ENCODE measurements around the gene LRP1.

LRP1 gene

DNA sequence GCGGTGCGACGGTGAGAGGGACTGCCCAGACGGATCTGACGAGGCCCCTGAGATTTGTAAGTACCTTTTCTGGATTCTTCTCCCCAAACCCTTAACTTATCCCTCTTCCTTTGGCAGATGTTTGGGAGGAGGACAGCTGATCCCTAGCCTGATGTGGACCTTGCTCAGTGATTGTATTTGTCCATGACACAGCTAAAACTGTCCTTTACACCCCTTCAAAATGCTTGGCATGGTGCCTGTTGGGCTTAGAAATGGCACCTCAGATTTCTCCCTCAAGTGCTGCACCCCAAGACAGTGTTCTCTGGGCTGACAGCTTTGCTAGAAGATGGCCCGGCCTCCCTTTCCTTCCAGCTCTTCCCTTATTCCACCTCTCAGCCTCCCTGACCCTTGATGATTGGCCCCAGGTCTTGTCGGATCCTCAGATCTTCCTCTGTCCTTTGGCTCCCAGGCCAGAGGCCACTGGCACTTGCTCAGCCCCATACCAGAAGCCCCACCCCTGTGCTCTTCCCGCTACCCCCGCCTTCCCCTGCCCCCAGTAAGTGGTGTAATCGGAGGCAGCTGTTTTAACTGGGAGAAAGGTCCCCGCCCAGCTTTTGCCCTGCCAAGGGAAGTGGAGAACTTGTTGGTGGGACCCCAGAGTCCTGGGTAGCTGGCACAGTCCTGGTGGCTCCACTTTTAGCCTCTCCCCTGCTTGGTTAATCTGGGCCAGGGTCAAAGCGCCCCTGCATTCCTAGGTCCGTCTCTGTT lies 10.4 kb downstream of the LRP1 start:
- DNase-seq: no peak

DNA sequence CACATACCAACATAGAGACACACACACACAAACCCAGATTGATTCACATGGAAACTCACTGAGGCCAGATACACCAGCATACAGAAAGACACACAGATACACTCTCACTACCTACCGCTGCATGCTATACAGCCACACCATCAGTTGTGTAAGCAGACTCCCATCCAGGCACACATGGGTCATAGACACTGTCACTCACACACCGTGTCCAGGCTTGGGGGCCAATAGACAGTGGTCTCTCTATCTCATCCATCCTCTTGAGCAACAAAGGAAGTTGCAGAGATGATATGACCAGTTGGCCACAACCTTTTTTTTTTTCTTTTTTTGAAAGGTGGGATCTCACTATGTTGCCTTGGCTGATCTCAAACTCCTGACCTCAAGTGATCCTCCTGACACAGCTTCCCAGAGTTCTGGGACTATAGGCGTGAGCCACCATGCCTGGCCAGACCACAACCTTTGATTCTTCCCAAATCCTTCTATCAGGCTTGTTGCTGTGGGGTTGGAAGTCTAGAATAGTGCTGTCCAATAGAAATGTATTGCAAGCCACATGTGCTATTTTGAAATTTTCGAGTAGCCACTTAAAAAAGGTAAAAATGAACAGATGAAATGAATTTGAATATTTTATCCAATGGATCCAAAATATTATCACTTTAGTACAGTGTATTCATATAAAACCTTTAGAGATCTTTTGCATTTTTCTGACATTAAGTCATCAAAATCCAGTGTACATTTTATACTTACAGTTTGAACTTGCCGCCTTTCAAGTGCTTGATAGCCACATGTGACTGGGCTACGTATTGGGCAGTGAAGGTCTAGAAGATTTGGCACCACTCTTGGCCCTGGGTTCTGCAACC lies 11.7 kb downstream of the LRP1 start:
- no peak for DNase-seq

DNA sequence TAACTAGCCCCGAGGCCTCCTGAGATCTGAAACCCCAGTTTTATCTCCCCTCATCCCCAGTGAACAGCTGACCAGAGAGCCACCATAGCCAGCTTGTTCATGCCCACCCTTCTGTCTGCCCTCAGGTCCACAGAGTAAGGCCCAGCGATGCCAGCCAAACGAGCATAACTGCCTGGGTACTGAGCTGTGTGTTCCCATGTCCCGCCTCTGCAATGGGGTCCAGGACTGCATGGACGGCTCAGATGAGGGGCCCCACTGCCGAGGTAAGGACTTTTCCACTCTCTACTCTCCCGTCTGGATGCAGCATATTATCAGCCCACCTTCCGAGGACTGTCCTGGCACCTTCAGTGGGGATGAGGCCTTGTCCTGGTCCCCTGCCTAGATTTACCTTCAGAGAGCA lies 13.0 kb downstream of the LRP1 start:
- DNase-seq: no peak

DNA sequence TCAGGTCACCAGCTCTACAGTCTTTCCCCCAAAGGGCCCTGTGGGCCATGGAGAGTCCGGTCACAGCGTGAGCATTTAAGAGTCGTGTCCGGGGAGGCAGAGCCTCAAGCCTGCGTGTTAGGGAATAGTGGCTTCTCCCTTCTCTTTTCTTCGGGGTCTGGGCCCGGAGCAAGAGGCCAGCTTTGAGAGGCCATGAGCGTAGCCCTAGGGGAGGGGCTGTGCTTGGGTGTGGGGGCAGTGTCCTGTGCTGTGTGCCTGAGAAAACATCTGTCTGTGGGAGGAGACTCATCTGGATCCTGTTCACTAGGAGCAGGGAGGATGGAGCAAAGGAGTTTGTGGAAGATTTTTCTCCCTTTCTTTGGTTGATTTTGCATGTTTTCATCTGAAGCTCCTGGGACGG lies 13.8 kb downstream of the LRP1 start:
- DNase-seq: no peak

DNA sequence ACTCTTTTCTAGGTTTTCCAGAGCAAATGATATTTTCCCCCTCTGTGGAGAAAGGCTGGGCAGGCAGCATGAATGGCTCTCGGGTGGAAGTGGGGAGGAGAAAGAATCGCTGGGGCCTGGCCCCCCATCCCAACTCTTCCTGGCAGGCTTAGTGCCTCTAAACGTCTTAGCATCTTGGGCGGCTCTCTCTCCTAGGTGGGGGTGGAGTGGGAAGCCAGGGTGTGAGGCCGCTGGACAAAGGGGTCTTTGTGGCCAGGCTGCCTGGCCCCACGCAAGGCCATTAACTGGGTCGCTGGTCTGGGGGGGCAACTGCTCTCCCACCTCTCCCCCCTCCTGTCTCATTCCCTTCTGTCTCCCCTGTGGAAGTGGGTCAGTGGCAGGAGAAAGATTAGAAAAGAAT lies 14.4 kb downstream of the LRP1 start:
- no peak for DNase-seq

DNA sequence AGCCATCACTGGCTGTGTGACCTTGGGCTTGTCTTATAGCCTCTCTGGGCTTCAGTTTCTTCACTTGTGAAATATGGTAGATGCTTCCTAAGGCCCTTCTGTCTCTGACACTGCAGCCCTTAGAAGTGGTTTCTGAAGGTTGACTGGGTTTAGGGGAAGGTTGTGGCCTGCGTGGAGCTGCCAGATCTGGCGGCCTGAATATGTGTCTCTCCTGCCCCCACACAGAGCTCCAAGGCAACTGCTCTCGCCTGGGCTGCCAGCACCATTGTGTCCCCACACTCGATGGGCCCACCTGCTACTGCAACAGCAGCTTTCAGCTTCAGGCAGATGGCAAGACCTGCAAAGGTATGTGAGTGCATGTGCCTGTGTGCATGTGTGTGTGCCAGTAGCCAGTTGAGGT lies 15.2 kb downstream of the LRP1 start:
- no peak for DNase-seq

DNA sequence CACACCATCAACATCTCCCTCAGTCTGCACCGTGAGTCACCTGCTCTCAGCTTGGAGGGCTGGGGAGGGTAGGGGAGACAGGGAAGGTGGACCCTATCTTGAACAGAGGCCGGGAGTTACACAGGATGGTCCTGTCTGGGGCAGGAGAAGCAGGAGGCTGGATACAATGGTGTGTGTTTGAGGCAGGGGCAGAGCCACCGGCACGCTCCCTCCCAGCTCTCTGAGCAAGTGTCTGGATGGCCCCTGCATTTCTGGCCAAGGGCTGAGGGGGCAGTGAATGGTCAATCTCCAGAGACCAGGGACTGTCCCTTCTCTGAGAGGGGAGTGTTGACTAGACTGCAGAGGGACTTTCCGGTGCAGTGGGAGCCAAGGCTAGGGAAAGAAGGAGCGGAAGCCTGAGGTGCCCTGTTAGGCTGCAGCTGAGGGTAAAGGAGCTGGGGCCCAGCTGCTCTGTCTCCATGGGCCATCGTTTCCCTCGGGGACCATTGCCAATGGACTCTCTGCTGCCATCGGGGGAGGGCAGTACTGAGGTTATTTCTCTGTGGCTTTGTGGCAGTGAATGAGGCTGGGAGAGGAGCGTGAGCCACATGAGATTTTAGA lies 17.3 kb downstream of the LRP1 start:
- no peak for DNase-seq

DNA sequence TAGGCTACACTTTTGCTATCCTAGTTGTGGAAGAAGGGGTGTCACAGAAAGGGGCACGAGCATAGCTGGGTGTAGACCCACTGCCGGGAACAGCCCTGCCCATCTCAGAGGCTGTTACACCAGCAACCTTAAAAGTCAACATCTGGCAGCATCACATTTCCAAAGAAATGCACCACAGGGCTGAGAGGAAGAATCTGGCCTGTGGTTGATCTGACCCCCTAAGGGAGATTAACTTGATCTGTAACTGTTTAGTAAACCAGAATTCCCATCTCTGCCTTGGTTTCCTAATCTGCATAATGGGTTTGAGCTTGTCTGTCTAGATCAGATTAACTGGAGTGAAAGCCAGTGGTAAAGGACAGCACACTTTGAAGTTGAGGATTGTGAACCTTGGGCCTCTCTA lies 17.8 kb downstream of the LRP1 start:
- DNase-seq: no peak

DNA sequence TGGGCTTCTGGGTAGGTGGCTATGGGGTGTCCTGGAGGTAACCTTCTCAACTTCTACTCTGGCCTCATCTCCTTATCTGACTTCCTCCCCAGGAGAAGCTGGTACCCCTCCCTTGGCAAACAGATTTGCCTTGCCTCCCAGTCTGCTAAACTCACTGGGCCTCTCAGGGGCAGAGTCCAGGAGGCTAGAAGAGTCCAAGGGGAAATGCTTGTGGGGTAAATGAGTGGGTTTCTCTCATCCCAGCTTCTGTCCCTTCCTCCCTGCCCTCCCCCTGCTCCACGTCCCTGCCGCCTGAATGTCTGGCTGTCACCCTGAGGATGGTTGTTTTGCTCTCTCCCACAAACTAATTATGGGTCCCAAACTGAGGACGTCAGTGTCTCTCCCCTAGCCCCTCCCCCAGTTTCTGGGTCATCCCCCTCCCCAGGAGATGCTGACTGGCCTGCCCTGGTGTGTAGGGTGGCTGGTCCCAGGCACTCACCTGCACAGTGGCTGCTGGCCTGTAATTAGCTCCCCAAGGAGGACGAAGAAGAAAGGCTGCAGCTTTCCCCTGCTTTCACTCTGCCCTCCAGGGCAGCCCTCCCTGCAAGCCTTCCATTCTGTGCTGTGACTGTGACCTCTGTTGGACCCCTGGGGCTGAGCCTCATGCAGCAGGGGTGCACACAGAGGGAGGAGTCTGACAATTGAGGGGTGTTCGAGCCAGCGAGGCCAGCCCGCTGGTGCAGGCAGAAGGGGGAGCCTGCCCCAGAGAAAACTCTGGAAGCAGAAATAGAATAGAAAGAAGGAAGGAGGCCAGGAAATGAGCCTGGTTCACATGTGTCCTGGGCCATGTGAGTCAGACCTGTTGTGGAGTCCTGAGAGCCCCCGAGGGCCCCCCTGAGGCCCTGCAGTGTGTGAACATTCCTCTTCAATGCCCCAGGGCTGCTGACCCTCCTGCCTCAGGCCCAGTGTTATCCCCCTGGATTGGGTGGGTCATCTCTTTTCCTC lies 19.0 kb downstream of the LRP1 start, which contains the start of gene LRP1-AS:
TSS of gene LRP1-AS (minus strand) at position 659 of the 984 bp plus-strand sequence.
- DNase-seq: no peak

DNA sequence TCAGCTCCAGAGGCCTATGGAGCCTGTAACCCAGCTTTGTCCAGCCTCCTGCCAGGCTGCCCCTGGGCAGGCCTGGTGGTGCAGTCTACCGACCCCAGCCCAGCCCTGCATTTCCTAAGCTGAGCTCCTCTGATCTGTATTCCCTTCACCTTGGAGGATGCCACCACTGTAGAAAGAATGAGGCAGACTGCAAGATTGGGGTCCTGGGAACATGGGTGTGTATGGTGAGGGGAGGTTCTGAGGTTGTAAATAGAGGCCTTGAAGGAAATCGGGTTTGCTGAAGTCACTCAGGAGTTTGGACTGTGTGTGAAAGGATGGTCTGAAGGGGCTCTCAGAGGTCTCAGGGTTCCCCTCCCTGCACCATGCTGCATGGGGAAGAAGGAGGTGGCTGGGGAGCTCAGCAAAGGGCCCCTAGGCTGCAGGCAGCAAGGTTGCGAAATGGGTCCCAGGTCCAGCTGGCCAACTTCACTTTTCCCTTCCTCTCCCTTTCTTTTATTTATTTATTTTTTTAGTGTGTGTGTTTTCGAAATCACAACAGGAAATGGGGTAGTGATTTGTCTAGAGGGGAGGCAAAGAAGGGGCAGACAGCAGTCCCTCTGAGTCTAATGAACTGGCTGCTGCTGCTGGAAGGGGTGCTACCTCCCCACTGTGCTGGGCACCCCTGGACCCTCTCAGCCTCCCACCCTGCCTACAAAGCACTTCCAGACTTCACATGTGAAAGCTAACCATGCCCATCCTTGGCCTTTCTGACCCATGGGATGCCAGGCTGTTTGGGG lies 20.4 kb downstream of the LRP1 start:
- DNase-seq: no peak

DNA sequence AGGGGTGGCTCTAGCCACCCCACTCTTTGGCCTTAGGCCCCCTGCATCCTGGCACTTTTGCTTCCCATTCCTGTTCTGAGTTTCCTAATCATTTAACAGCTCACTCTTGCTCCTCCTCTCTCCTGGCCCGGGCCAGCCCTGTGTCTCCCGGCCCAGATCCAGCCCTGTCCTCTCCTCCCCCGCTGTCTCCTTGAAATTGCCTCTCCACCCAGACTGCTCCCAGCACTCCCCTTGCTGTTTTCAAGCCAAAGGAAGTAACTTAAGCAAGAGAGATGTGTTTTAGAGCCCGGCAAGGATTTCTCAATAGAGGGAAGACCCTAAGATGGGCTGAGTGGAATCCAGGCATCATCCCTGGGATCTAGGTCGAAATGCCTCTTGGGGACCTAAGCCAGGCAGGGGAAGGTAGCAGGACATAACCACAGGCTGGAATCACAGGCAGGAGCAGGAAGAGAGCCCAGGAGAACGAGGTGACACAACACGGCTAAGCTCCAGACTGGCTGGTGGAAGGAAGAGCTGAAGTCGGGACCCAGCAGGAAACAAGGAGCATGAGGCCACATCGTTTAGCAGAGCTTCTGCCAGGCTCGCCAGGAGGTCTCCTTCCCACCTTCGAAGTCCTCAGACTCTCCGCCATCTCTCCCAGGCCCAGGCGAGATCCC lies 21.1 kb downstream of the LRP1 start:
- DNase-seq: no peak

DNA sequence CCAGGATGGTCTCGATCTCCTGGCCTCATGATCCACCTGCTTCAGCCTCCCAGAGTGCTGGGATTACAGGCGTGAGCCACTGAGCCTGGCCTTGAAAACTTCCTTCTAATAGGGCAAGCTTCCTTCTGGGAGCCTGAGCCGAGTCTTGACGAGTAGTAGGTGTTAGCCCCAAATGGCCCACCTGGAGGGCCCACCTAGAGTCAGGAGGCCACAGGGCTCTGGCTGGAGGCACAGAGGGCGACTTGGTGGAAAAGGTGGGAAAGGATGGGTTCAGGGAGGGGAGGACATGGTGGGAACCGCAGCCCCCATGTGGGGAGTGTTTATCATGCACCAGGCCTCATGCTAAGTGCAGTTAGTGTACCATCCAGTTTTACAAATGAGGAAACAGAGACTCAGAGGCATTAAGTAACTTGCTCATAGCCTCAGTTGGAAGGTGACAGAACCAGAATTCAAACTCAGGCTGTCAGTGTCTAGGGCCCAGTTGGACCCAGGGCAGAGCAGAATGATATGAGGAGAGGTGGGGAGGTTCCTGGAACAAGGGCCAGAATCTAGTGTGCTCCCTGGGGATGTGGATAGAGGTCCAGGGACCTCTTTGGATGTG lies 22.2 kb downstream of the LRP1 start:
- DNase-seq: no peak

DNA sequence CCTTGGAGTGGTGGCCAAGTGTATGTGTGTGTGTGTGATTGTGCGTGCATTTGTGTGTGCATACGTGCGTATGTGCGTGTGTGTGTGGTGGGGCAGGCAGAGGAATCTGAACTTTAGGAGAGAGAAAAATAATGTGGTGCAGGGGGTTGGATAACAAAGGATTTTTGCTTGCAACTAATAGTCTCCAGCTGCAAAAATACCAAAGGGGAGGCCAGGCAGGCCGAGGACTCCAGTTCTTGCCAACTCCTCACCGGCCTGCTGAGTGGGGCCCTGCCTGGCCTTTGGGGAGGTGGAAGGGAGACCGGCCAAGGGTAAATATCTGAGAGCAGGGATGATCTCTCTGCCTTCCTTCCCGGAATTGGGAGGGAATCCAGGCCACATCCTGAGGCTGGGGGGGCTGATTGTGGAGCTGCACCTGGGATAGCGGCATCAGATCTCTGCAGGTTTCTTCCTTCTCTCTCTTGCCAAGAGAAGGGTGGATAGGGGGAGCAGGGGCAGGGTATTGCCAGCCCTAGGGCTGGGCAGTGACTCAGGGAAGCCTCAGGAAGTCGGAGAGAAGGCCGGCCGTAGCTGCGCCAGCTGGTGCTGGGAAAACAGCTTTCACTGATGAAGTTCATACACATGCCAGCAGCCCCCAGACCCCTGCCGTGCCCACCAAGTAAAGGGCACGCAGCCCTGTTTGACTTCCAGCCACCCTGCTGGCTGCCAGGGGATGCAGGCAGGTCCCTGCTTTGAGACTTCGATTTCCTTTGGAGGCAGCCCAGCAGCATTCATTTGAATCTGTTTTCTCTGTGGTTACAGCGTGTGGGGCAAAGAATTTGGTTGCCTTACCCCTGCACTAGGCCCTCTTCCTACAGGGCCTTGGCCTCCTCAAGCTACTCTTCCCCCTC lies 23.7 kb downstream of the LRP1 start:
- DNase-seq: no peak

DNA sequence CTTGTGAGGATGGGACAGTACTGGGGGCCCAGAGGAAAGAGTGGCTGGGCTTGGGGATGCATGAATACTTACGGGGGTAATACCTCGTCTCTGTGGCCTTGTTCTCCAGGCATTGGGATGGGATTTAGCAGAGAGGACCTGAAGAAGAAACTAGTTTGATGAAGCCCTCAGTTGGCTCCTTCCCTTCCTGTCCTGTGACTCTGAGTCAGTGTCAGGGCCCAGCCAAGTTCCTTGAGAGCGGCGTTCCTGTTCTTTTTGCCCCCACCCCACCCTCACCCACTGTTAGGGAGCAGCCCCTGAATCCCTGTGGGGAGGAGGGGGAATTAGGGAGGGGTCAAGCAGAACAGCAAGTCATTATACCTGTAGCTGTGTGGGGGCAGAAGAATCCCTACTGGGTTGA lies 24.4 kb downstream of the LRP1 start:
- DNase-seq: no peak

DNA sequence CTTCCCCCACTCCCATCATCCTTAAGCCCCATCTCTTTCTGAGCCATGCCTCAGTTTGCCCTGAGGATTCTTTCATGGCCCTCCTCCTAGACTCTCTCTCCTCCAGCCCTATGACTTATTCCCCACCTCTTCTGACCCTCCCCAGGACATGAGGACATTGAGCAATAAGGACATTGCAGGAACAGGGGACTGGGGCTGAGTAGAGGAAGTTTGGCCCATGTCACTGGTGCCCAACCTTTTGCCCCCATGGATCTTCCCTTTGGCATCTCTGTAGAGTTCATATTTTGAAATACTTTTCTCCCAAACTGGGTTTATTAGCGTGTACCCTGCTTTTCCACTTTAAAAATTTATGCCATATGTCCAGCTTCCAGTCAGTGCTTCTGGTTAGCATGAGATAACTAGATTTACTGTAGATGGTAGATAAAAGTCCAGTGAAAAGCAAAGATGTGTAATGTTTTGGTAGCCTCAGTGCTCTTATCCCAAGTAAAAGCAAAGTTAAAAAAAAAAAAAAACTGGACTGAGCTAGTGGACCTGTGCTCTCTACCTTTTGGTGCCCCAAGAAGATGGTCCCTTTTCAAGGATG lies 25.2 kb downstream of the LRP1 start:
- DNase-seq: no peak

DNA sequence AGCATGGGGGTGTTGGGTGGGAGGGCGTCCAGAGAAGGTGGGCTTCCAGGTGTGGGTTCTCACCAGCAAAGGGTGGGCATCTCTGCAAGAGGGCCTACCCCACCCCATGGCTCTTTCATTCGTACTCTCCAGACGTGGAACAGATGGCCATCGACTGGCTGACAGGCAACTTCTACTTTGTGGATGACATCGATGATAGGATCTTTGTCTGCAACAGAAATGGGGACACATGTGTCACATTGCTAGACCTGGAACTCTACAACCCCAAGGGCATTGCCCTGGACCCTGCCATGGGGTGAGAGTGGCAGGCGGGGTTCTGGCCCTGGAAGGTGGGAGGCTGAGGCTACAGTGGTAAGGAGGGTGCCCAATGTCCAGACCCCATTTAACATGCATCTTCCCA lies 25.8 kb downstream of the LRP1 start:
- DNase-seq: no peak

DNA sequence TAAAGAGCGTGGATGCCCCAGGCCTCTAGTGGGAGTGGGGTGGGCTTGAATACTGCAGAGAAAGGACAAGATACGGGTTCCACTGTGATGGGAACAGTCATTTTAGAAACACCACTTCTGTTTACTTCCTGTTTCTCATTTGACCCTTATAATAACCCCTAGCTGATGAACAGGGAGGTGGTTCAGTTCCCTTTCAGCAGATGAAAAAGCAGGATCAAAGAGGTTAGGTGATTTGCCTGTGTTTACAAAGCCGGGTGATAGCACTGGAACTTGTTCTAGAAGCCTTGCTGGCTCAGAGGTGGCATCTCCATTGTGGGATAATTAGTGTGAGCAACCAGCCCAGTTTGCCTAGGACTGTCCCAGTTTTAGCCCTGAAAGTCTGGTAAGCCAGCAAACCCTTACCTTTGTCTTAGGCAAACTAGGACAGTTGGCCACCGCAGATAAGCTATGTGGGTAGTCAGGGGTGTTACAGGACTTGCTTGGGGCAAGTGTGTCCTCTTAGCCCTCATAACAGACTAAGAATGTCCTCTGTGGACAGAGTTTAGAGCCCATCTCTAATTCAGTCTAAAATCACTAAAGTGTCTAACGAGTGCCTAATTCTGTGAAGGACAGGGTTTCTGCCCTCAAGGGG lies 26.6 kb downstream of the LRP1 start:
- no peak for DNase-seq

DNA sequence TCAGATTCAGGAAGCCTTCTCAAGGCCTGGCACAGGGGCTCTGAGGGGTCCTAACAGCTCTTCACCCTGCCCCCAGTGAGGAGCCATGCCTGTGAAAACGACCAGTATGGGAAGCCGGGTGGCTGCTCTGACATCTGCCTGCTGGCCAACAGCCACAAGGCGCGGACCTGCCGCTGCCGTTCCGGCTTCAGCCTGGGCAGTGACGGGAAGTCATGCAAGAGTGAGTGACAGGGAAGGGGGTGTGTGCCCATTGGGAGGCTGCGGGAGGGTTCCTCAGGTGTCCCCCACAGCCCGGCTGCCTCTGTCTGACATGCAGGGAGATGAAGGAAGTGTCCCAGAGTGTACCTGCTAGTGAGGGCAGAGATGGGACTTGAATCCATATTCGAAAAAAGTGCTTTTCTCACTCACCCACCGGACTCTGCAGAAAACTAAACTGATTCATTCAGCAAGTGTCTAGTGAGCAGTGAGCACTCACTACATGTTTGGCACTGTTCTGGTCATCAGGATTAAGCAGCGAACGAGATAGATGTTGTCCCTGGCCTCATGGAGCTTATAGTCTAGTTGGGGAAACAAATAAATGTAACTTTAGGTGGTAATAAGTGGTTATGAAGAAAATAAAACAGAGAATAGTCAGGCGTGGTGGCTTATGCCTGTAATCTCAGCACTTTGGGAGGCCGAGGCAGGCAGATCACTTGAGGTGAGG lies 28.6 kb downstream of the LRP1 start:
- no peak for DNase-seq

Data from CD4-positive, alpha-beta T cell treated with Interleukin-4 for 4 hours (primary cell).